OCI-LY7 (cell line): ENCODE data around the gene IL24.

ENCODE experiments used
- EZH2phosphoT487 ChIP-seq: fragments of 200-600 bp; sonication (generic); IDR thresholded peaks from 2 replicates; pipeline ENCODE4 v1.6.1; 2018; ENCODE audit warnings: low read depth, borderline replicate concordance, mild to moderate bottlenecking, mixed run types, antibody characterized with exemption, low read length, moderate library complexity, mixed read lengths
- TF ChIP-seq, protein P1 (sequence below): fragments of 200-600 bp; sonication (generic); conservative IDR thresholded peaks from 2 replicates; pipeline ENCODE4 v1.5.1; 2014; ENCODE audit warnings: mild to moderate bottlenecking, antibody characterized with exemption, low read length, moderate library complexity, mixed read lengths

DNA sequence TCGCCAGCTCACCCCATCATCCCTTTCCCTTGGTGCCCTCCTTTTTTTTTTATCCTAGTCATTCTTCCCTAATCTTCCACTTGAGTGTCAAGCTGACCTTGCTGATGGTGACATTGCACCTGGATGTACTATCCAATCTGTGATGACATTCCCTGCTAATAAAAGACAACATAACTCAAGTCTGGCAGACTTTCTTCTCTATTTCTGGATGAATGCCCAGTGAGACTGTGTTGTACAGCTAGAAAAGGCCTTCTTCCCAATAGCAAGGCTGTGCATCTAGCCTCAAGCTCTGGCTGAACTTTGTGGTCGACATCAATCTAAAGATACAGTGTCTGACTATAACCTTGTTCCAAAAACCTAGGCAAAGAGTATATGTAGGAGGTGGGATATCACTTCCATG, 6.4 kb downstream of the IL24 start:
- TF ChIP-seq, protein P1, sequence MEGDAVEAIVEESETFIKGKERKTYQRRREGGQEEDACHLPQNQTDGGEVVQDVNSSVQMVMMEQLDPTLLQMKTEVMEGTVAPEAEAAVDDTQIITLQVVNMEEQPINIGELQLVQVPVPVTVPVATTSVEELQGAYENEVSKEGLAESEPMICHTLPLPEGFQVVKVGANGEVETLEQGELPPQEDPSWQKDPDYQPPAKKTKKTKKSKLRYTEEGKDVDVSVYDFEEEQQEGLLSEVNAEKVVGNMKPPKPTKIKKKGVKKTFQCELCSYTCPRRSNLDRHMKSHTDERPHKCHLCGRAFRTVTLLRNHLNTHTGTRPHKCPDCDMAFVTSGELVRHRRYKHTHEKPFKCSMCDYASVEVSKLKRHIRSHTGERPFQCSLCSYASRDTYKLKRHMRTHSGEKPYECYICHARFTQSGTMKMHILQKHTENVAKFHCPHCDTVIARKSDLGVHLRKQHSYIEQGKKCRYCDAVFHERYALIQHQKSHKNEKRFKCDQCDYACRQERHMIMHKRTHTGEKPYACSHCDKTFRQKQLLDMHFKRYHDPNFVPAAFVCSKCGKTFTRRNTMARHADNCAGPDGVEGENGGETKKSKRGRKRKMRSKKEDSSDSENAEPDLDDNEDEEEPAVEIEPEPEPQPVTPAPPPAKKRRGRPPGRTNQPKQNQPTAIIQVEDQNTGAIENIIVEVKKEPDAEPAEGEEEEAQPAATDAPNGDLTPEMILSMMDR, result no peak
- no peak for TF ChIP-seq EZH2phosphoT487
